Forelimb muscle (tissue), 1 donor: ENCODE data around the gene CST7. TPM values are rescaled to one million over a fixed set of nuclear protein-coding genes. Genes with fewer than 3 reads are reported as not detected.

Experiments
- DNase-seq: peaks from one replicate; pipeline ENCODE4 v3.0.0-alpha.2; 2013; ENCODE audit warnings: low read depth
- polyA plus RNA-seq: library from polyadenylated mRNA; unstranded; fragments of 120-200 nt; gene quantifications from one replicate; pipeline ENCODE4 v1.2.1, GENCODE V29; 2013; ENCODE audit not compliant: insufficient read length

The CST7 gene
- polyA plus RNA-seq, 1 donor: 0.70 TPM

GRCh38 chr20:24950836-24951525 is 1.9 kb downstream of the CST7 start:
- no peak for DNase-seq

- DNase-seq: no peak
Measured at GRCh38 chr20:24951536-24952083, 2.5 kb downstream of the CST7 start.

GRCh38 chr20:24952376-24953208 is 3.5 kb downstream of the CST7 start:
- no peak for DNase-seq

GRCh38 chr20:24953209-24953575 is 4.1 kb downstream of the CST7 start:
- no peak for DNase-seq

- no peak for DNase-seq
Measured at GRCh38 chr20:24953621-24954133, 4.6 kb downstream of the CST7 start.

- DNase-seq: no peak
Measured at GRCh38 chr20:24954151-24954550, 5.1 kb downstream of the CST7 start.

GRCh38 chr20:24954566-24954965 is 5.5 kb downstream of the CST7 start:
- DNase-seq: no peak

GRCh38 chr20:24955045-24955444 is 6.0 kb downstream of the CST7 start:
- DNase-seq: no peak

GRCh38 chr20:24956001-24956841 is 7.2 kb downstream of the CST7 start:
- no peak for DNase-seq

- no peak for DNase-seq
Measured at GRCh38 chr20:24957326-24958016, 8.4 kb downstream of the CST7 start.

- no peak for DNase-seq
Measured at GRCh38 chr20:24958506-24959385, 9.7 kb downstream of the CST7 start.

- no peak for DNase-seq
Measured at GRCh38 chr20:24959591-24960301, 10.7 kb downstream of the CST7 start.

- no peak for DNase-seq
Measured at GRCh38 chr20:24960302-24960801, 11.3 kb downstream of the CST7 start.

- DNase-seq: no peak
Measured at GRCh38 chr20:24960861-24961260, 11.8 kb downstream of the CST7 start.

GRCh38 chr20:24961384-24962181 is 12.5 kb downstream of the CST7 start:
- DNase-seq: no peak

GRCh38 chr20:24962182-24962492 is 13.1 kb downstream of the CST7 start:
- DNase-seq: no peak

GRCh38 chr20:24962510-24962909 is 13.4 kb downstream of the CST7 start:
- no peak for DNase-seq

- DNase-seq: no peak
Measured at GRCh38 chr20:24963672-24964505, 14.8 kb downstream of the CST7 start.
